Cardiac fibroblast (primary cell): Measurements from ENCODE around the gene CASZ1.

Source experiments
- DNase-seq, 2 donors: peaks; one replicate each; pipeline versions ENCODE4 v3.0.0 to v3.0.0-alpha.2; 2010; ENCODE audit warnings: low read depth in 2 of 2
- H3K4me3 ChIP-seq, 2 donors: replicated peaks in 1 of 2; 1 replicate in 1 of 2; 2 replicates in 1 of 2; pipeline ENCODE4 v1.5.1; 2011; ENCODE audit warnings: low read depth in 2 of 2, low read length in 2 of 2, mild to moderate bottlenecking in 2 of 2, moderate library complexity in 1 of 2
- TF ChIP-seq, protein P1 (sequence below): IDR thresholded peaks from one replicate; pipeline ENCODE4 v1.5.1; 2011; ENCODE audit warnings: low read depth, mild to moderate bottlenecking, low read length, inconsistent platforms

Gene CASZ1

DNA sequence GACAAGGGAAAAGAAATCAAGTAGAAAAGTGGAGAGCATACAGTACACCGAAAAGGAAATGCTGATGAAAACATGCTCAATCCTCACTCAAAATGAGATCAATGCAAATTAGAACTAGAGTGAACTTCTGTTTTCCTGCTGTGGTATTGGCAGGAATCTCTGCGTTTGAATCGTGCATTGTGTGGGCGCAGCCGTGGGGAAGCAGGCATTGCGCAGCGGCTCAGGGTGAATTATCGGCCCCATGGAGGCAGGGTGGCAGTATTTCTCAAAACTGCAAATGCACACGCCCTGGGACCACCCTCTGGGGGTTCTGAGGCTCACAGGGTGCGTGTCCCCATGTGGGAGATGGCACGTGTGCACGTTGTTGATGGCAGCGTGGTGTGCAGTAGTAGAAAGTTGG lies 181.1 kb downstream of the CASZ1 start:
- TF ChIP-seq, protein P1, sequence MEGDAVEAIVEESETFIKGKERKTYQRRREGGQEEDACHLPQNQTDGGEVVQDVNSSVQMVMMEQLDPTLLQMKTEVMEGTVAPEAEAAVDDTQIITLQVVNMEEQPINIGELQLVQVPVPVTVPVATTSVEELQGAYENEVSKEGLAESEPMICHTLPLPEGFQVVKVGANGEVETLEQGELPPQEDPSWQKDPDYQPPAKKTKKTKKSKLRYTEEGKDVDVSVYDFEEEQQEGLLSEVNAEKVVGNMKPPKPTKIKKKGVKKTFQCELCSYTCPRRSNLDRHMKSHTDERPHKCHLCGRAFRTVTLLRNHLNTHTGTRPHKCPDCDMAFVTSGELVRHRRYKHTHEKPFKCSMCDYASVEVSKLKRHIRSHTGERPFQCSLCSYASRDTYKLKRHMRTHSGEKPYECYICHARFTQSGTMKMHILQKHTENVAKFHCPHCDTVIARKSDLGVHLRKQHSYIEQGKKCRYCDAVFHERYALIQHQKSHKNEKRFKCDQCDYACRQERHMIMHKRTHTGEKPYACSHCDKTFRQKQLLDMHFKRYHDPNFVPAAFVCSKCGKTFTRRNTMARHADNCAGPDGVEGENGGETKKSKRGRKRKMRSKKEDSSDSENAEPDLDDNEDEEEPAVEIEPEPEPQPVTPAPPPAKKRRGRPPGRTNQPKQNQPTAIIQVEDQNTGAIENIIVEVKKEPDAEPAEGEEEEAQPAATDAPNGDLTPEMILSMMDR, result no peak
- H3K4me3 ChIP-seq, result no peak overlapping the region
- no peak for DNase-seq

DNA sequence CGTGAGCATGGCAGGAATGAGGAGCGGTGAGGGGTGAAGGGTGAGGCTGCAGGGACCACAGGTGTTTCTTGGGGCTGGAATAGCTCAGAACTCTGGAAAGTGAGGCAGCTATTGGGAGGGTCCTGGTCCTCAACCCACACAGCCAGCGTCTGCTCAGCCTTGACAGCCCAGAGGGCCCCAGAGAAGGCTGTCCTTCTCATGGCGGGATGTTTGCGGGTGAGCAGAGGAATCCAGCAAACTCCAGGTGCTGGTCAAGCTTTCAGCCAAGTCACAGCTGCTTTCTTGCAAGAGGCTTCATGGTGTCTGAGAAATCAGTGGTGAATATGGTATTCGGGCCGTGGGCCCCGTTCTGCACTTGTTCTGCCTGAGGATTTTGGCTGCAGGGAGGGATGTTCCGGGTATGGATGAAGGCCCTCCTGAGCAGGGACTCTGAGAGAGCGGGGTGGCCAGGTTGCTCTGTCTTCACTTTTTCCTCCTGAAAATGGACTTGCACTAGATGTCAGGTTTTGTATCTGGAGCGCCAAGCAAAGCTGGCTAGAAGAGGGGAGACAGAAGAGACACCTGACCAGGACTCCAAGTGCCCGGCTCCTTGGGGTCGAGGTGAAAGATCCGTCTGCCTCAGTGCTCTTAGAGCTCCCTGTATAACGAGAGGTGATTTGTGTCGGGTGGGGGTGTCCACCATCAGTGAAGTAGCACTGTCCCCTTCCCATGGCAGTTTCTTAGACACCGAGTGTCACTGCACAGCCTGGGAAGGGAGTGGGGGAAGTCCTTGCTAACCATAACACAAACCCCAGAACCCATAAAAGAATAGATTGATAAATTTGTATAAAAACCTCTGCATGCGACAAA lies 181.8 kb downstream of the CASZ1 start:
- TF ChIP-seq, protein P1, result no peak
- no peak for DNase-seq
- no peak overlapping the region for H3K4me3 ChIP-seq

DNA sequence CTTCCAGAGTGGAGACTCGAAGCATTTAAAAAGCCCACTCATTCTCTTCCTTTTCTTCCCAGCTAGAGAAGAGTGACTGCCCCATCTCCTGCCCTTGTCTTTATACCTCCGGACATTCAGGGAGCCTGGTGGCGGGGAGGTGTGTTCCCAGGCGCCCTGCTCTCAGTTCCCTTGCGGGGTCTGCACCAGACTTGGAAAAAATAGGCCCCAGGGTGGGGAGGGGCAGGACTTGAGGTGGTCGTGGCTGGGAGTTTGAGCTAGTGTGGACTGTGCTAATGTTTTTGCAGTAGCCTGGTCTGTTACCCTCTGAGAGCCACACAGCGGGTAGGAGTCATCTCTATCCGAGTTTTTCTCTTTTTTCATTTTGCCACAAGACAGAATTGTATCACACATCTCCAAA lies 182.6 kb downstream of the CASZ1 start:
- no peak for DNase-seq
- TF ChIP-seq, protein P1, result no peak
- no peak overlapping the region for H3K4me3 ChIP-seq

DNA sequence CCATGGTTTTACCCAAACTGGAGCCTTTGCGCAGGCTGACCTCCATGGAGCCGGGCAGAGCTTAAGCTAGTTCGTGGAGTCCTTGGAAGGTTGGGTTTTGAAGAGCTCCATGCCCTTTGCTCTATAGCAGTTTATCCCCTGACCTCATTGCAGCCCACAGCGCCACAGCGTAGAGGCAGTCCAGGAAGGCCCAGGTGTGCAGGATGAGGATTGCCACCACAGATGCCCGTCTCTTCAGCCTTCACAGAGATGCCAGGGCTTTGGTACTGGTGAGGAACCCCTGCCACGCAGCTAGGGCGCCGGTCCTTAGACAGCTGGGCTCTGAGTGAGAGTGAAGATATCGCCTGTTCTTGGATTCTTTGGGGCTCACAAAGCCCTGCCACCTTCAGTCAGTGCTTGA lies 183.1 kb downstream of the CASZ1 start:
- no peak overlapping the region for H3K4me3 ChIP-seq
- TF ChIP-seq, protein P1, result no peak
- DNase-seq, result no peak

DNA sequence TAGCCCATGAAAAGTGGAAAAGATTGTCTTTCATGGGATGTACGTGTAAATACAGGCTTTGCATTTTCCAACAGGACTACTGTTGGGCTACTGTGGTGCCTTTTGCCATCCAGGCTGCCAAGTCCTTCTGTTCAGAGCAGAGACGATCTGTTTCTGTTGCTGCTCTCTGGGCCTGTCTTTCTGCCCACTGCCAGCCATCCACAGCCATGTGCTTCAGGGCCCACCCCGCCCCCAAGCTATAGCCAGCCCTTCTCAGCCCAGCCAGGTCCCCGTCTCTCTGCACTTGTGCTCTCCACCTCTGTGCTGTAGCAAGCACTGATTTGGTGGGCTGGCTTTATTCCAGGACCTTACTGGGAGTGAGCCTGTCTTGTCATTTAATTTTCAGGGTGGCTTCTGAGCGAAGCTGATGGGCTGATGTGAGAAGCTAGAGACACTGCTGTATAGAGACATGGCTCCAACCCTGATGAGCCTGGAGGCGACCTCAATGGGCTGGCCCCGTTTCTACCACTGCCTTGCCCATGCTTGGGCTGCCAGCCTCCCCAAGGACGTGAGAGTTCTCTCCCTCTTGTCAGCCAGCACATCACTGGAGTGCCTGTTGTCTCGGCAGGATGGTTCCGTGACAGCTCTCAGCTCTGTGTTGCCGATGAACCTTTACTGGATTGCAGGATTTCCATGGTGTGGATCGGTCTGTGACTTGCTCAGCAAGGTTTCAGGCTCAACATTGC lies 183.8 kb downstream of the CASZ1 start:
- no peak for DNase-seq
- TF ChIP-seq, protein P1, result no peak
- no peak overlapping the region for H3K4me3 ChIP-seq

DNA sequence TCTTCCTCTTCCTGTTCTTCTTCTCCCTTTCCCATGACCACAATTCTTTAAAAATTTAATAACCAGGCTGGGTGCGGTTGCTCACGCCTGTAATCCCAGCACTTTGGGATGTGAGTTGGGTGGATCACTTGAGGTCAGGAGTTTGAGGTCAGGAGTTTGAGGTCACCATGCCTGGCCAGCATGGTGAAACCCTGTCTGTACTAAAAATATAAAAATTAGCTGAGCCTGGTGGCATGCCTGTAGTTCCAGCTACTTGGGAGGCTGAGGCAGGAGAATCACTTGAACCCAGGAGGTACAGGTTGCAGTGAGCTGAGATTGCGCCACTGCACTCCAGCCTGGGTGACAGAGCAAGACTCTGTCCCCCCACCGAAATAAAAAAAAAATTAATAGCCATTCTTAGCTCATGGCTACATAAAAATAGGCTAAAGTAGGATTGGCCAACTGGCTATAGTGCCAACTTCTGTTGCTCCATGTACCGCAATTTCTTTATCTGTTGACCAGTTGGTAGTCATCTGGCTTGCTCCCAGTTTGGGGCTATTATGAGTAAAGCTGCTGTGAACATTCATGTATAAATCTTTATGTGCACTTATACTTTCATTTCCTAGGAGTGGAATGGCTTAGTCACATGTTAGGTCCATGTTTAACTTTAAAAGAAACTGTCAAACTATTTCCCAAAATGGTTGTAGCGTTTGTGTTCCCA lies 185.4 kb downstream of the CASZ1 start:
- H3K4me3 ChIP-seq, result no peak overlapping the region
- peak; percentile 37 to 39 for DNase-seq
- TF ChIP-seq, protein P1, result no peak
